Endothelial cell of umbilical vein (primary cell): ENCODE results near the gene HTT. TPM values are rescaled to one million over a fixed set of nuclear protein-coding genes. Genes with fewer than 3 reads are reported as not detected.

Experiments used
- BruUV-seq: library from RNA; stranded (reverse); fragments of 400-500 nt; replicated peaks from 2 replicates; lab custom pipeline; 2021; lab: Mats Ljungman, UMichigan
- CTCF ChIA-PET: fragments of 300-600, 350-600 bp; sonication (Branson Sonifier 250); formaldehyde crosslinking; loops from one replicate; lab custom pipeline; 2021; ENCODE audit warnings: antibody characterized with exemption, inconsistent platforms; lab: Charles Lee
- POLR2A ChIA-PET: fragments of 300-600, 350-600 bp; sonication (Branson Sonifier 250); formaldehyde crosslinking; loops from one replicate; lab custom pipeline; 2021; ENCODE audit warnings: antibody characterized with exemption, inconsistent platforms; lab: Charles Lee
- DNase-seq: peaks from one replicate; pipeline ENCODE4 v3.0.0-alpha.2; 2011; ENCODE audit warnings: low read depth, low spot score
- FAIRE-seq: peaks from 2 replicates; lab custom pipeline; 2011; peaks lifted over from hg19 to GRCh38; lab: Jason Lieb, UNC
- H2AFZ ChIP-seq: 2 replicates; pipeline ENCODE4 v1.6.0; 2012; ENCODE audit warnings: low read depth, low read length, control low read depth, inconsistent platforms
- H3K27ac ChIP-seq: 2 replicates; pipeline ENCODE4 v1.5.1; 2011; ENCODE audit warnings: low read depth, mild to moderate bottlenecking, control low read depth, low read length, moderate library complexity; ENCODE audit not compliant: insufficient read depth
- H3K27me3 ChIP-seq, 2 experiments: 2 replicates each; pipeline versions ENCODE4 v1.6.0 to v1.6.1; 2011; ENCODE audit warnings: low read length in 2 of 2, mixed read lengths in 1 of 2; ENCODE audit not compliant: control insufficient read depth in 2 of 2, insufficient read depth in 2 of 2
- H3K36me3 ChIP-seq, 2 experiments: 2 replicates in 1 of 2; 3 replicates in 1 of 2; pipeline ENCODE4 v1.5.1; 2011; ENCODE audit warnings: low read length in 2 of 2, mild to moderate bottlenecking in 1 of 2, moderate library complexity in 1 of 2; ENCODE audit not compliant: control insufficient read depth in 2 of 2, insufficient read depth in 2 of 2; ENCODE audit errors: extremely low read depth in 1 of 2
- H3K4me1 ChIP-seq: 3 replicates; pipeline ENCODE4 v1.5.1; 2011; ENCODE audit warnings: mild to moderate bottlenecking, low read length; ENCODE audit not compliant: control insufficient read depth, insufficient read depth; ENCODE audit errors: extremely low read depth
- H3K4me2 ChIP-seq: 2 replicates; pipeline ENCODE4 v1.6.1; 2011; ENCODE audit warnings: low read length, control low read depth, mixed read lengths; ENCODE audit not compliant: insufficient read depth
- H3K4me3 ChIP-seq, 3 experiments: fragments of 200-600 bp in 1 of 3; sonication (generic), shearing (Covaris generic) in 1 of 3; replicated peaks in 1 of 3; 2 replicates each; pipeline ENCODE4 v1.5.1; 2011 to 2016; ENCODE audit warnings: control low read depth in 3 of 3, low read length in 3 of 3, mild to moderate bottlenecking in 2 of 3, inconsistent platforms in 1 of 3, low read depth in 1 of 3, moderate library complexity in 1 of 3; ENCODE audit not compliant: insufficient read depth in 1 of 3
- H3K79me2 ChIP-seq: 2 replicates; pipeline ENCODE4 v1.6.0; 2012; ENCODE audit warnings: low read length, inconsistent platforms; ENCODE audit not compliant: control insufficient read depth, insufficient read depth
- H3K9ac ChIP-seq: replicated peaks from 2 replicates; pipeline ENCODE3; 2011; ENCODE audit warnings: low read length, control low read depth; ENCODE audit not compliant: insufficient read depth; ENCODE audit errors: extremely low read depth
- H3K9me1 ChIP-seq: replicated peaks from 3 replicates; pipeline ENCODE4 v1.6.0; 2011; ENCODE audit warnings: mild to moderate bottlenecking, low read length; ENCODE audit not compliant: control insufficient read depth, insufficient read depth; ENCODE audit errors: extremely low read depth
- H3K9me3 ChIP-seq: replicated peaks from 2 replicates; pipeline ENCODE4 v1.5.1; 2012; ENCODE audit warnings: low read length, inconsistent platforms; ENCODE audit not compliant: control insufficient read depth, insufficient read depth
- H4K20me1 ChIP-seq: replicated peaks from 2 replicates; pipeline ENCODE3; 2011; ENCODE audit warnings: mild to moderate bottlenecking, low read length; ENCODE audit not compliant: control insufficient read depth, insufficient read depth; ENCODE audit errors: extremely low read depth
- CTCF ChIP-seq, 2 donors: IDR thresholded peaks; 1 replicate in 1 of 2; 2 replicates in 1 of 2; pipeline ENCODE4 v1.5.1; 2011; ENCODE audit warnings: low read length in 2 of 2, mild to moderate bottlenecking in 2 of 2, moderate library complexity in 2 of 2, control low read depth in 1 of 2, inconsistent platforms in 1 of 2, low read depth in 1 of 2; ENCODE audit not compliant: insufficient read depth in 1 of 2; ENCODE audit errors: extremely low read depth in 1 of 2
- EZH2 ChIP-seq: IDR thresholded peaks from 2 replicates; pipeline ENCODE4 v1.6.1; 2012; ENCODE audit warnings: borderline replicate concordance, low read depth, mild to moderate bottlenecking, moderate library complexity, low read length, inconsistent platforms; ENCODE audit not compliant: severe bottlenecking
- JUN ChIP-seq: IDR thresholded peaks from 2 replicates; pipeline ENCODE4 v1.6.1; 2011; ENCODE audit warnings: borderline replicate concordance, low read depth; ENCODE audit not compliant: insufficient read length, insufficient read depth
- MYC ChIP-seq: IDR thresholded peaks from one replicate; pipeline ENCODE4 v1.6.1; 2011; ENCODE audit warnings: mild to moderate bottlenecking, low read depth, low read length
- POLR2AphosphoS5 ChIP-seq: IDR thresholded peaks from 2 replicates; pipeline ENCODE4 v1.6.1; 2012; ENCODE audit warnings: low read depth, mild to moderate bottlenecking, control low read depth, low read length, moderate library complexity; ENCODE audit not compliant: insufficient read depth
- dilution Hi-C: fragments of 300-500 bp; cut with MboI; formaldehyde crosslinking; loops from one replicate; pipeline ENCODE4 v1.15.0; 2019; ENCODE audit warnings: low sequenced_read_pairs; ENCODE audit not compliant: extremely low pct_ligation_motif_present
- intact Hi-C: fragments of 100-400 bp; cut with micrococcal nuclease; formaldehyde crosslinking; loops from one replicate; pipeline ENCODE4 v1.10.0; 2022
- polyA plus RNA-seq, 4 experiments: library from polyadenylated mRNA; depleted of rRNA in 3 of 4; stranded (reverse) in 3 of 4; unstranded in 1 of 4; fragments of >200 nt; gene quantifications; 2 replicates each; pipeline versions ENCODE4 v1.2.1 to v1.2.3, GENCODE V29; 2011 to 2012; ENCODE audit warnings: missing spikeins in 1 of 4
- total RNA-seq: library from RNA; stranded (reverse); gene quantifications from 2 replicates; pipeline ENCODE4 v1.2.3, GENCODE V29; 2021
- TF ChIP-seq, protein P1 (sequence below): IDR thresholded peaks from 2 replicates; pipeline ENCODE4 v1.6.1; 2011; ENCODE audit not compliant: insufficient read depth, insufficient read length

The HTT gene
- total and polyA plus RNA-seq, 2 donors (not counting 3 experiments of a cell fraction or from before 2014, with no cell fraction given) = 15.7 to 61.2 TPM

- no peaks in the 10 kb centered on the region for H3K4me1 ChIP-seq
- no peak overlapping the region for H3K27ac ChIP-seq
- no peaks in the 10 kb centered on the region for H3K9me3 ChIP-seq
- H4K20me1 ChIP-seq = no peaks in the 10 kb centered on the region
- H3K27me3 ChIP-seq = no peaks in the 10 kb centered on the region
- H3K4me2 ChIP-seq = no peak overlapping the region
- H2AFZ ChIP-seq = no peak overlapping the region
- no peak overlapping the region for H3K4me3 ChIP-seq
- FAIRE-seq (no peak), DNase-seq (no peak)
- no peaks in the 10 kb centered on the region for H3K9me1 ChIP-seq
- intact Hi-C loops (no loop called here), dilution Hi-C loops (no loop called here)
- BruUV-seq = no TSS peak
- TF ChIP-seq CTCF (IDR thresholded peaks at IDR 0.05; ENCODE audit: extremely low read depth in 1 of 2, insufficient read depth in 1 of 2, low read depth in 1 of 2, low read length in 2 of 2) (no peak), EZH2 (no peak), MYC (no peak), POLR2AphosphoS5 (no peak), JUN (no peak)
- TF ChIP-seq, protein P1, sequence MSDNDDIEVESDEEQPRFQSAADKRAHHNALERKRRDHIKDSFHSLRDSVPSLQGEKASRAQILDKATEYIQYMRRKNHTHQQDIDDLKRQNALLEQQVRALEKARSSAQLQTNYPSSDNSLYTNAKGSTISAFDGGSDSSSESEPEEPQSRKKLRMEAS = no peak
- ChIA-PET POLR2A (no interaction called here), CTCF (interaction anchor here (1.5 kb wide), 1 partner anchor 244 kb away, joined by 6 read pairs; no protein-coding TSS in a partner anchor)
- H3K9ac ChIP-seq = no peak overlapping the region
- H3K79me2 ChIP-seq = no peaks in the 10 kb centered on the region
- peaks cover 2 to 39% of the 10 kb centered on the region in 2 experiments for H3K36me3 ChIP-seq
Observed at GRCh38 chr4:3237266-3237665, 162.8 kb downstream of the HTT start.
